Activated gamma-delta T cell treated with Interleukin-2 at 50 U/mL for 16 hours (primary cell): ENCODE measurements around the gene CHSY1.

Experiments used
- DNase-seq: peaks from one replicate; pipeline ENCODE4 v3.0.0-alpha.2; 2020

CHSY1 gene

DNA sequence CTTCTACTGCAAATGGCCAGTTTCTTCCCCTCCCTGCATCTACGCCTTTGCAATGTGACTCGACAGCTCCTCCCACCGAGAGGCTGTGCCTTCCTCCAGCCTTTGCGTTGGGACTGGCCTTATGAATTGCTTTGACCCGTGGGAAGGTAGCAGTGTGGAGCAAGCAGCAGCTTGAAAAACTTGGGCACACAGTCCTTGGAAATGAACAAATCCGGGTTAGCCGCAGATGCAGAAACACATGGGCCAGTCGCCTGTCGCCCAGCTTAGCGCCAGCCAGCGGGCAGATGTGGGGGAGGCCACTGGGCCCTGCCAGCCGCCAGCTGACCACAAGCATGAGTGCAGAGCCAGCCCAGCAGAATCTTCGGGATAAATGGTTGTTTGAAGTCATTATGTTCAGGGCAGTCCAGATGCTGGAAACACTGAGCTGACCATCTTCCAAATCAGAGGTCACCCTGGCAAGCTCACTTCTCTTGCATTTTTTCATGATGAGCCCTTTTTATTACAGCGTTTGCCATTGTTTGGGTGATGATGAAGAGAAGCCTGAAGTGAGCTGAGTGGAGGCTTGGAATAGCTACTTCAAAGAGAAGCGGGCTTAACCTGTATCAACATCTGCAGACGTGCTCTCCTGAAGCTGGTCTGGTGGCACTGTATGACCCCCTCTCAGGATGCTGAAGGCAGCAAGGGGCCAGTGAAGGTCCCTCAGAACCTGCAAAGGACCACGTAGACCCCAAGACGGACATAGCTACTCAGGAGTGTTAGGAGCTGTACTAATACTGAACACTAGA is 15.7 kb upstream of the CHSY1 start:
- no peak for DNase-seq

DNA sequence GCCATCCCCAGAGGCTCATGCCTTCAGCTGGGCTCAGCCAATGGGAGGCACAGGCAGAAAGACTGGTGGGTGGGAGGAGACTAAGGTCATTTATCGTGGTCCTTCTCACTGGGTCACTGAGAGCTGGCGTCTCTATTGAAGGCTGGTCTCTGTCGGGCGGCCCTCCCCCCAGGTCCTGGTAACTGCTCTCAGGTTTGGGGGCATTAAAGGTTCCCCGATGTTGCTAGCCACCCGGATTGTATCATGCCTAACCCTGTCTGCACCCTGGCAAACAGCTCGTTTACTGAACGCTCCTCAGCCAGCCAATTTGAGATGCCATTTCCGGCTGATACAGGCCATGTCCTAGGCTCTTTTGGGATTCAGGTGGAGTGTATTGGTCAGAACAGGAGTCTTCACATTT is 14.9 kb upstream of the CHSY1 start:
- no peak for DNase-seq

DNA sequence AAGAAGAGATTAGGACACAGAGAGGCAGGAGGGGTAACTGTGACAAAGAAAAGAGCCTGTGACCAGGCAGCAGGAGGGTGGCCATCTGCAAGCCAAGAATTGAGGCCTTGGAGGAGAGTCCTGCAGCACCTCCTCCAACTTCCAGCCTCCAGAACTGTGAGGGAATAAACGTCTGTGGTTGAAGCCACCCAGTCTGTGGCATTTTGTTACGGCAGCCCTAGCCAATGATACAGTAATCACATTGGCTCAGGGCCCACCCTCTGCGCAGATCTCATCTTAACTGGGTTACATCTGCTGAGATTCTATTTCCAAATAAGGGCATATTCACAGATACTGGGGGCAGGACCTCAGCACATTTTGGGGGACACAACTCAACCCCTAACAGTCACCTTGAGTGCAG is 14.2 kb upstream of the CHSY1 start:
- DNase-seq: no peak

DNA sequence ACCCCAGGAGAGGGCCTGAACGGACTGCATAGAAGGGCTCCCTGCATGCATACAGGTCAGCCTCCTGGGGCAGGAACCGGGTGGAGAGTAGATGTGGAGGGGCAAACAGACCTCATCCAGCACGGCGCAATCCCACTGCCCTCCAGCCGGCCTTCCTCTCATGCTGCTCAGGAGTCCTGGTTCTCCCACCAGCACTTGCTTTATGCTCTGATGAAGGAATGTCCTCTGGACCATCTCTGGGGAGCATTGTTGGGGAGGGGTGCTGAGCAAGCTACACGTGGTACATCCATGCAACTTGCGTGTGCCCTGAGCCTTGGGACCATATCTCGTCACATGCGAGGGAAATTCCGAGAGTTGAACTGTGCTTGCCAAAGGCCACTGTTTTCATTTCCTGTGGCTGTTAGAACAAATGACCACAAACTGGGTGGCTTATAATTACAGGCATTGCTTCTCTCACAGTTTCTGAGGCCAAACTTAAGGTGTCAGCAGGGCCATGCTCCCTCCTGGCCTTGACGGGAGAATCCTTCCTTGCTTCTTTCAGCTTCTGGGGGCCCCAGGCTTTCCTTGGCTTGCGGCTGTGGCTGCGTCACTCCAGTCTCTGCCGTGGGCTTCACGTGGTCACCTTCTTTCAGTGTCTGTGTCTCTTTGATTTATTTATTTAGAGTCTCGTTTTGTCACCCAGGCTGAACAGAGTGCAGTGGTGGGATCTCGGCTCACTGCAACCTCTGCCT is 13.2 kb upstream of the CHSY1 start:
- DNase-seq: no peak

DNA sequence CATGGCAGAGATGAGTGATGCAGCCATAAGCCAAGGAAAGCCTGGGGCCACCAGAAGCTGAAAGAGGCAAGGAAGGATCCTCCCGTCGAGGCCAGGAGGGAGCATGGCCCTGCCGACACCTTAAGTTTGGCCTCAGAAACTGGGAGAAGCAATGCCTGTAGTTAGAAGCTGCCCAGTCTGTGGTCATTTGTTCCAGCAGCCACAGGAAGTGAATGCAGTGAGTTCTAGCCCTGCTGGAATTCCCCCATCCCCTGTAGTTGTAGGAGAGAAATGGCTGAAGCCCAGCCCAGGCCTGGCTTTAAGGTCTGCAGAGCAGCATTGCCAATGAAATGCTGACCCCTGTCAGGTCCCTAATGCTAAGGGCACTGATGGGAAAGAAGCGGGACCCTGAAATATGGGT is 12.2 kb upstream of the CHSY1 start:
- DNase-seq: no peak

DNA sequence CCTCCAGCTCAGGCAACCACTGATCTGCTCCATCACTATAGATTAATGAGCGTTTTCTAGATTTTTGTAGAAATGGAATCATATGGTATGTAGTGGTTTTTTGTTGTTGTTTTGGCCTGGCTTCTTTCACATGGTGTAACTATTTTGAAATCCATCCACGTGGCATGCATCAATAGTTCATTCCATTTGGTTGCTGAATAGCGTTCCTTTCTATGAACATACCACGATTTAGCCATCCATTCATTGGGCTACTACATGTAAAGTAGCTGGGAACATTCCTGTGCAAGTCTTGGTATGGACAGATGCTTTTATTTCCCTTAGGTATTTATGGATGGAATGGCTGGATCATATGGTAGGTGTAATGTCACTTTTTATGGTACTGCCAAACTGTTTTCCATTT is 10.7 kb upstream of the CHSY1 start:
- DNase-seq: no peak

DNA sequence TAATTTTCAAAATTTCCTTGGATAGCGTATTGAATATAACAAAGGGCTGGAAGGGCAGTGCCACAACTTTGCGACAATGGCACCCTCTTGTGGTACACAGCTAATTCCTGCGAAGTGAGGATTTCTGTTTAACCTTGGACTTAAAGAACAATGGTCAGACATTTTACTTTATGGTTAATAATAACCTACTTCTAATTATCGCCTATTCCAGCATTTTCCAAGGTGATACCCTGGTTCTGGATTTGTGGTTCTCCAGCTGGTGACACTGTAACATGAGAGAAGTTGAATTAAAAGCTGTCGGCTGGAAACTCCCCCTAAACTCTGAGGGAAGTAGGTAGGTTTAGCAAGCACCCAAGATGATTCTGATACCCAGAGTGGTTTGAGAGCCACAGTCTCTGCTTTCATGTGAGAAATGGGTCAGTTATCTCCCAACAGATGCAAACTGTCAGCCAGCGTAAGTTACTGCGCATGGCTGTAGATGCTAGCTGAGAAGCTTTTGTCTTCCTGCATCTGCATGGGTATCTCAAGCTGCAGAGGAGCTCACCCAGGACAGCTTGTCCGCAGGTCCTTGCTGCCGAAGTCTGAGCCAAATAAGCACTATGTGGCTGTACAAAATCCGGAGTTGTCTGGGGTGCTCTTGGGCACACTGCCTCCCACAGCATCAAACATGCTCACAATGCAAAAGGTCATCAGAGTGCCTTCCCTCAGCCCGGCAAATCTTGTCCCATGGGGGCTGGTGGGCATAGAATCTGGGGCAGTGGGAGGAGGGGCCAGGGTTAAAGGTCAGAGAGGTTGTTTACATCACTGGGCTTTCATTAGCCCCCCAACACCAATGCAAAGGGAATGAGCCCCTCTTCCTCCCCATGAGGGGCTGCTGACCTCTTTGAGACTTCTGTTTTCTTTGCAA is 6.6 kb upstream of the CHSY1 start:
- peak; percentile 46 for DNase-seq

DNA sequence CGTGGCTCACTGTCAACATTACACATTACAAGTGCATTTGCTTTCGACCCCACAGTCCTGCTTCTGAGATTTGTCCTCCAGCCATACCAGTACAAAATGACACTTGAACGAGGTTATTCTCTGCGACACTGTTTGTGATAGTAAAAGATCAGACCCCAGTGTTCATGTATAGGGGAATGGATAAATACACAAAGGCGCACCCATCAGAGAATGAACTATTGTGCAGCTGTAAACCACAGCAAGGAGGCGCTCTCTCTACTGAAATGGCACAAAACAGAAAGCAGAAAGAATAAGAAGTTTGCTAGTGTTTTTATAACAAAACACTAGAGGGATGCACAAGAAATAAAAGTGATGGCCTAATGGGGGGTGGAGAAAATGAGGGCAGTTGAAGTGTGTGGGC is 4.9 kb upstream of the CHSY1 start:
- DNase-seq: no peak

DNA sequence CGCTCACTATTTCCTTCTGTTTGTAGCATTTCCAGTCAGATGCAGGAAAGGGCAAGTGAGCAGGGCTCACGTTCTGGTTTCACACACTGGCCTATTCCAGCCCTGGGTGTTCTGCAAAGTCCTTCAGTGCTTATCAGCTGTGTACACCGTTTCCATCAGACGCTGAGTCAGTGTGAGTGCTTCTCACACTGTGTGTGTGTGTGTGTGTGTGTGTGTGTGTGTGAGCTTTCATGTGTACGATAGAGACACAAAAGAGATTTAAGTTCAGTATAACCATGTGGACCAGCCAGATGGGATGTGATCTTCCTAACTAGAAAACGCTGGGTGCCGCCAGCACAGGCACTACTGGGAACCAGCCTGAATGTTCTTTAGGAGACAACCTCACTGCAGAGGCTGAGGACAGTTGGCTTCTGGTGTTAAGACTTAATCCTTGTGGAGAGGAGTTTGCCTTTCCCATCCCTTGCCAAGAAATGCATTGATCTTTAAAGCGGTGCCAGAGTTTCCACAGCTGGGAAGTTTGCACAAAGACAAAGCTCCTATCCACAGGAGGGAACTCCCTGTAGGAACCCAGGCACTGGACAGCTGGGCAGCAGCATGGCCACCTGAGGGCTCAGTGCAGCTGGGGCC is 3.9 kb upstream of the CHSY1 start:
- DNase-seq: no peak

DNA sequence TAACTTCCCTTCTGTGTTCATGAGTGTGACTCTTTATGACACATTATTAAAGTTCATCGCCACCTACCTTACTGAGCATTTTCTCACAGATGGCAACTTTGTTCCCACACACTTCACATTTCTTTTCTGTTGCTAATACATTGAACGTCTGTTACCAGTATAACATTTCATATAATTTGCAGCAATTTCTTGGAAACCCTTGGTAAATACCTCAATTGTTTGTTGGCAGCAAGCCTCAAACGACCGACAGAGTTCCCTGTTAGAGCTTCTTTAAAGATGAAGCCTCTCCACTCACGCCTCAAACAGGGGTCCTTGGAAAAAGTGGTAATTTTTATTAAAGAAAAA is 3.2 kb upstream of the CHSY1 start:
- DNase-seq: no peak

DNA sequence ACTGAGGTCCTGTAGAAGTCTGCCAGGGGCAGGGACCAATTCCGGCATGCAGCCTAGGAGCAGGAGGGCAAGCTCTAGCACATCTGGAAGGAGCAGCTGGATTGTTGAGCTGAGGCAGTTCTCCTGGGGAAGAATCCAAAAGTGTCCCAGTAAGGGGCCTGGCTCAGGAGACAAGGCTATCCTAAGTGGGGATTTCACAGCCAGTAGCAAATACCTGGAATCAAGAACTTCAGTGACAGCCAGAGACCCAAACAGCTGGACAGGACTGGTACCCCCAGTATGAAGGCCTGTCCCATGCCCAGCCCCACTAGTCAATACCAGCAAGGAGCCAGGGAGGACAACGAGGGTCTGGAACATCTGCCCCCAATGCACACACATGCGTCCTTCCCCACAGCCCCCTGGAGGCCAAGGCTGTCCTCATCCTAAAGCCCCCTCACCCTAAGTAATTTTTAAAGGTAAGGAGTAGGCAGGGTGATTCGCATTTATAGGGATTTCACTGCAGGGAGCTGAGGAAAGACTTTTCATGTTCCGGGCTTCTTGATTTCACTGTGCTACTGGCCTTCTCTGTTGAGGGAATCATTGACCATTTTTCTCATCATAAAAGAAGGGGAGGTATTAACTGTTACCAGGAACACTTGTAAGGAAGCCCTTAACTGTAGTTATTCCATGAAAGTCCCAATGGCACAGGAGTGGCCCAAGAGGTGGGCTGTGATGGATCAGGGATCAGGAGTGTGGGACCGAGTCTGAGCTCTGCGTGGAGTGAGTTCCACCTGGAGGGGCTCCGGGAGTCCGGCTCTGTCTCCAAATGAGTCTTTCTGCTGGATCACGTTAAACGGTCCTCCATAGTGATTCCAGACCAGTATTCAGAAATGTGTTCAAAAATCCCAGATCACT is 2.6 kb upstream of the CHSY1 start:
- DNase-seq: no peak

DNA sequence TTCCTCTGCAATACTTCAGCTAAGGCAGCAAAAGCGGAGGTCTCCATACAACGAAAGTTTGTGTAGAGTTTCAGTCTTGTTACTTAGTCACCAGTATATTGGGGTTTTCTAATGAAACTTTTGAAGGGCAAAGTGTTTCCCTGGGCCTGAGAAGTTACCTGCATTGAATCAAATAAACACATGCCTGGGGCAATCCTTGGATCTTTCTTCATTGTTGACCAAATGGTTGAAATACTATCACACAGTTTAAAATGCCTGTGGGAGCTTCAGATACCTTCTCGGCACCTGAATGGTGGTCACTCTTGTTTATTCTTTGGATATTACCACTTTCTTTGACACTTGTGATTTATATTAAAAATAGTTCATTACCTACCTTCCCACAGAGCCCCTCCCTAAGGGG is 988 bp upstream of the CHSY1 start:
- DNase-seq: no peak

DNA sequence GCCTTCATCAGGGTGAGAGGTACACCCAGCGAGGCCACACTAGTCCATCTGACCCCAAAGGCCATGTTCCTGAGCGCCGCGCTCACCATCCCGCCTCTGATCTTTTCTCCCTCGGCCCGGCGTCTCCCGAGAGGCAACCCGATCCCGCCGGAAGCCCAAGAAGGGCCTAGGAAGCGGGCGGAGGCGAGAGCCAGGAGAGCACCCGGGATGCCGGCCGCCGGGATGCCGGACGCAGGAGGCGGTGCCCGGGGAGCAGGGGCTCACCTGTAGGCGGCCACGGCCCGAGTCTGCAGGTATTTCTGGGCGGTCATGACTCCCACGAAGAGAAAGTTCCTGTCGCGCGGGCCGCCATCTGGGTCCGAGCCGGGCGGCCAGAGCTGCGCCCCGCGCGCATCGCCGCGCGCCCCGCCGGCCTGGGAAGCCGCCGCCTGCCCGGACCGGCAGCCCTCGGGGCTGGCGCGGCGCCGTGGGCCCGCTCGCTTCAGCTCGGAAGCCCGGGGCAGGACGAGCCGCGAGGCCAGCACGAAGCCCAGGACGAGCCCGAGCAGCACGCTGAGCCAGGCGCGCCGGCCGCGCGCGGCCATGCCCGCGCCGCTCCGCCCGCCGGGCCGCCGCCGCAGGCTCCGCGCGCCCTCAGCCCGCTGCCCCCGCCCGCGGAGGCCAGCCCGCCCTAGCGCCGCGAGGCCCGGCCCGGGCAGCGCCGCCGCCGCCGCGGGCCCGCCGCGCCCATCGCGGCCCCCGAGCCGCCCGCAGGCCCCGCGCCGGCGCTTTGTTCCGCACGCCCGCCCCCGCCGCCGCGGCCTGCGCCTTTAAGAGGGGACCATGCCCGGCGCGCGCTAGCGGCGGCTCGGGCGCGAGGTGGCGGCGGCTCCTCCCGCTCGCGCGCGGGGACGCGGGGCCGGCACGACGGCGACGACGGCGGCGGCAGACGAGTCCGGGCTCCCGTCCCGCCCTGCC is 697 bp downstream of the CHSY1 start:
- peak; percentile 10 for DNase-seq

DNA sequence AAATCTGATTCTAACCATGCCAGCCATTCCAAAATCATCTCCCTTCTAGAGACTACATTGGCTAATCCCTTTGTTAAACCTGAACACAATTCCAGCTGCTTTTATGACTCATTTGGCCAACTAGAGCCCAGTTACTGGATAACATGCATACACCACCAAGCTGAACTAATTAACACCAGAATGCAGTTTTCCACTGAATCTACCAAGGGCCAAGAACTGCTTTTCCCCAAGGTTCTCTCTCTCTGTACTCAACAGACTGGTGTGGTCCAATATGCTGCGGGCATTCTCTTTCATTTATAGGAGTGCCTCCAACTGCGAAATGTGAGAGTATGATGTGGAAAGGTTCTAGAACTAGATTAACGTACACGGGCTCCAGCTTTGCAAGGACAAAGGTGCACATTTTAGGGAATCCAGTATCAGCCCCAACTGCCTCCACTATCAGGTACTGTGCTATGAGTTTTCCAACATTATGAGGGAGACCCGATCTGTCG is 1.5 kb downstream of the CHSY1 start:
- DNase-seq: no peak

DNA sequence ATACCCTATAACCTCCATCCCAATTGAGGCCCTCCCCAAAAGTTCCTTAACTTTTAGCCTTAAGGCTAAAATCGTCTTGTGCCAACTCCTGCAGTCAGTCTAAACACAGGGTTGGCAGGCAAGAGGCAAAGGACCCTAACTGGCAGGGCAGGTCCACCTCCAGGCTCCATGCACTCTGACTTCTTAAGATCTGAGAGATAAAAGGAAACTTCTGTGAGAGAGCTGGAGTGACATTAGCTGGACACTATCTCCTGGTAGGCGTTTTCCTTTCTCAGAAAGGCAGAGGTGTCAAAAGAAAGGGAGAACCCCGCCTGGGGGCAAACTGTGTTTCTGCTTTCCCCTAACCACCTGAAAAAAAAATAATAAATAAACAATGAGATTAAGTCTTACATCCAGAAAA is 3.6 kb downstream of the CHSY1 start:
- no peak for DNase-seq

DNA sequence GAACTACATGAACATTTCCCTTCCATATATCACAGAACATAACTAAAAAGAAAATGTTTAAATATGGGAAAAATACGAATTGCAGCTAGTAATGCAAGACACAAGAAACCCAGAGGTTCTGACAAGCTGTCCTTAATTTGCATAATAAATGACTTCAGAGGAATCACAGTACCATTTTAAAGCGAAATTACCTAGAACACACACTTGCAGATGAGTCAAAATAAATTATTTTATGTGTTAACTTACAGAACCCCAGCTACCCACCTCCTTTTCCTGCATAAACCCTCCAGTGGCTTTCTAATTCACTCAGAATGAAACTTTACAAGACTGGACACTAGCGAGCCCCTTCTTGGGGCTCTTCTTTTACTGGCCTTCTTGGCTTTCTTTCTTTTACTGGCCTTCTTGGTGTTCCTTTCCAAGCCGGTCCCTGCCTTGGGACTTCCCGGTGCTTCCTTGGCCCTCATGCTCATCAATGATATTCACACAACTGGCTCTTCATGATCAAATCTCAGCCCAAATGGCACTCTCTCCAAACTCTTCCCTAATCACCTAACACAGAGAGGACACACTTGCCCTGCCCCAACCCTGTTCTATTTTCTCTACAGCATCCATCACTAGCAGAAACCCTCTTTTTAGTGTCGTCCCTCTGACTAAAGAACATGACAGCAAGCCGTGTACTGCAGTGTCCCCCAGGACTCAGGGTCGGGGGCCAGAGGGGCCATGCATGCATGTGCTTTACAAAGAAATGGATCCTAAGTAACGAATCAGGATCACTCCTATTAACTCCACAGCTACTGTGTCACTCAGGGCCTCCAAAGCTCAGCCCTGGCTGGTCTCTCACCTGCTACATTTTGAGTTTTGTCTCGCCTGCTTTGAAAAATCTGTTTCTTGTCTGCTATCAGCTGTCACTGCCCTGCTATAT is 4.8 kb downstream of the CHSY1 start:
- no peak for DNase-seq

DNA sequence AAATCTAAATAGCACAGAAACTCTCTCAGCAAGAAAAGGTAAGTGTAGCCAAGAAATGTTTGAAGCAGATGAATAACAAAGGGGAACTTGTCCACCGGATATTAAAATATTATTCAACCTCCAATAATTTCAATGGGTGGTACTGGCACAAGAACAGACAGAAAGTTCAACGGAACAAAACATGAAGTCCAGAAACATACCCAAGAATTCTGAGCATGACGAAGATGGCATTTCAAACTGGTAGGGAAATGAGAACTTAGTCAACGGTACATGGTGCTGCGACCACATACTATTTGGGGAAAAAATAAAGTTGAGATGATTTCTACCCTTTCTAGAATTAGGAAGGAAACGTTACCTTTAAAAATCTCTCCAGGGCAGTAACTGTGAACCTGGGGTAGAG is 5.5 kb downstream of the CHSY1 start:
- no peak for DNase-seq

DNA sequence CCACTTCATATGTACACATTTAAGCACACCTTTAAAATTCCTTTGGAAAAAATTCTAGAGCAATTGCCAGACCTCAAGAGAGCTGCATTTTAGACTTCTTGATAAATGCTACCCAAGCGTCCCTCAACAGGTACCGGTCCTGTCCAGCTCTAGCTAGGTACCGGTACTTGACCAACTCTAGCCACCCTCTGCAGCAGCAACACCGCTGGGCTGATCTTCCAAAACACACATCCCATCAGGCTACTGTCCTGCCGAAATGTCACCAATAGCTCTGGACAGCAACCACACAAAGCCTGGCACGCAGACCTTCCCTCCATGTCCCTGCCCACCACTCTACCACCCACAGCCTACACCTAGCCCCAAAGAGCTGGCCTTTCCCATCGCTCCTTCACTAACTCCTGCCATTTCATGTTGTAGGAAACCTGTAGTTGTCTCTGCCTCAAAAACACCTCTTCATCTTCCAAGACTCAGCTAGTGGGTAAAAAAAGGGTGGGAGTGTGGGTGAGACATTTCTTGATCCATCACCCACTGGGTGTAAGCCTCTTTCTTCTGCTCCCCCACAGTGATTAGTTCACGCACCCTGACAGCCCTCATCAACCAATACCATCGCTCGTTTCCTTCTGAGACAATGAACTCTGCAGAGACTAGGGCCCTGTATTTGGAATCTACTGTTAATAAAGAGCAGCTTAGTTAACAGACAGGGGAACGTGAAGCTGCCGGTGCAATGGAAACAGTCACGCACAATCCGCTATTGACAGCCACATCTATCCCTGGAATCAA is 6.8 kb downstream of the CHSY1 start:
- no peak for DNase-seq
